ENCODE results near the gene DNAH6. TPM values are rescaled to one million over a fixed set of nuclear protein-coding genes. Genes with fewer than 3 reads are reported as not detected.

Gene DNAH6
- polyA plus RNA-seq, 1 donor (not counting 4 experiments of a cell fraction or from before 2014, with no cell fraction given): 0.05 TPM

DNA sequence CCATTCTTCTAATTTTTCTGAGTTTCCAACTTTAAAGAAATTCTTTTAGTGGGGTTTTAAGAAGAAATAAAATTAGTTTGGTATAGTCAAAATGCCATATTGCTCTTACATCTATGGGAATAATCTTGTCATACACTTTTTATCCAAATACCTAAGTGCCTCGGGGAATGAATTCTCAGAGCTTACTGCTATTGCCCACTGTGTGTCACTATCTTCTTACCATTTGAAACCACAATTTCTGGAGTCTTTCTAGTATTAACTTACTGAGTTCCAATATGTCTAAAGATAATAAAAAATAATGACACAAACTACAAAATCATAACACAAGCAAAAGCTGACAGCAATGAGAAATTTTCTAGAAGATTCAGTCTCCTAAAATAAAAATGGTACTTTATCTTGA is 23.7 kb upstream of the DNAH6 start:
- no peak overlapping the region for H3K4me3 ChIP-seq (ENCODE audit: control insufficient read depth in 2 of 3, extremely low read depth in 1 of 3, insufficient read depth in 2 of 3, low read depth in 1 of 3, low read length in 3 of 3)
- dilution Hi-C loops (cut with MboI; ENCODE audit: extremely low pct_ligation_motif_present, low sequenced_read_pairs): no loop called here
- H2AFZ ChIP-seq (ENCODE audit: control insufficient read depth, low read length): no peak overlapping the region
- peaks cover 6% of the 10 kb centered on the region for H3K4me1 ChIP-seq (ENCODE audit: control insufficient read depth, extremely low read depth, insufficient read depth, low read length)
- no peaks in the 10 kb centered on the region for H3K27me3 ChIP-seq (ENCODE audit: control insufficient read depth, extremely low read depth, insufficient read depth, low read length)
- no peaks in the 10 kb centered on the region for H3K9me3 ChIP-seq (ENCODE audit: control insufficient read depth, low read depth, low read length)
- H3K79me2 ChIP-seq (ENCODE audit: control insufficient read depth, insufficient read depth, low read length): no peaks in the 10 kb centered on the region
- TF ChIP-seq EZH2 (IDR thresholded peaks at IDR 0.05; ENCODE audit: low read length) (no peak), CTCF (optimal IDR thresholded peaks at IDR 0.05 in 1 of 3, IDR thresholded peaks at IDR 0.05 in 1 of 3, conservative IDR thresholded peaks at IDR 0.05 in 1 of 3; ENCODE audit: extremely low read depth in 1 of 3, insufficient read depth in 2 of 3, low read length in 3 of 3) (no peak)
- H3K9me1 ChIP-seq (ENCODE audit: control insufficient read depth, extremely low read depth, insufficient read depth, low read length): no peaks in the 10 kb centered on the region
- no peak overlapping the region for H3K27ac ChIP-seq (ENCODE audit: control insufficient read depth, insufficient read depth, low read length)
- no peaks in the 10 kb centered on the region for H3K36me3 ChIP-seq (ENCODE audit: control insufficient read depth in 2 of 2, extremely low read depth in 1 of 2, insufficient read depth in 2 of 2, low read length in 2 of 2)
- no peak for DNase-seq (ENCODE audit: low read depth, low spot score)
- FAIRE-seq: no peak
- no peak overlapping the region for H3K9ac ChIP-seq (ENCODE audit: control insufficient read depth, extremely low read depth, insufficient read depth, low read length)
- H3K4me2 ChIP-seq (ENCODE audit: control insufficient read depth, extremely low read depth, insufficient read depth, low read depth, low read length): no peak overlapping the region
- H4K20me1 ChIP-seq (ENCODE audit: control insufficient read depth, extremely low read depth, insufficient read depth, low read length): no peaks in the 10 kb centered on the region

DNA sequence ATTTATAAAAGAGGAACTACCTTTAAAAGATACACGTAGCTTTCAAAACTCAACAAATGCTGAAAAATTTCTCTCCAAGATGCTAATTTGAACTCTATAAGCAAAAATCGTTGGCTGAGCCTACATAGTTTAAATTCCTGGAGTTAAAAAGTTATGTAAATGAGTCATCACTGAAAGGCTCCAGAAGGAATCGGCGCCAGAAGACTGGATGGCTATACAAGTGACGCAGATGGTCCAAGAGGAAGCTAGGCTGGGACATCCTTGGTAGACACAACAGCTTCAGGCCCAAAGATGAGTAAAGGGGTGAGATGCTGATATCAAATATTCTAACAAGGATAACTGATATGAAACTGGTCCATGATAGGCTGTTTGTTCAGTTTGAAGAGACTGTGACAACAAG is 22.8 kb upstream of the DNAH6 start:
- TF ChIP-seq EZH2 (IDR thresholded peaks at IDR 0.05; ENCODE audit: low read length): no peak
- TF ChIP-seq CTCF (optimal IDR thresholded peaks at IDR 0.05 in 1 of 3, IDR thresholded peaks at IDR 0.05 in 1 of 3, conservative IDR thresholded peaks at IDR 0.05 in 1 of 3; ENCODE audit: extremely low read depth in 1 of 3, insufficient read depth in 2 of 3, low read length in 3 of 3): no peak
- H3K36me3 ChIP-seq (ENCODE audit: control insufficient read depth in 2 of 2, extremely low read depth in 1 of 2, insufficient read depth in 2 of 2, low read length in 2 of 2): no peaks in the 10 kb centered on the region
- no peak overlapping the region for H2AFZ ChIP-seq (ENCODE audit: control insufficient read depth, low read length)
- no peaks in the 10 kb centered on the region for H3K27me3 ChIP-seq (ENCODE audit: control insufficient read depth, extremely low read depth, insufficient read depth, low read length)
- H3K9me3 ChIP-seq (ENCODE audit: control insufficient read depth, low read depth, low read length): no peaks in the 10 kb centered on the region
- FAIRE-seq: no peak
- dilution Hi-C loops (cut with MboI; ENCODE audit: extremely low pct_ligation_motif_present, low sequenced_read_pairs): no loop called here
- no peak overlapping the region for H3K9ac ChIP-seq (ENCODE audit: control insufficient read depth, extremely low read depth, insufficient read depth, low read length)
- no peaks in the 10 kb centered on the region for H4K20me1 ChIP-seq (ENCODE audit: control insufficient read depth, extremely low read depth, insufficient read depth, low read length)
- H3K4me3 ChIP-seq (ENCODE audit: control insufficient read depth in 2 of 3, extremely low read depth in 1 of 3, insufficient read depth in 2 of 3, low read depth in 1 of 3, low read length in 3 of 3): no peak overlapping the region
- no peaks in the 10 kb centered on the region for H3K9me1 ChIP-seq (ENCODE audit: control insufficient read depth, extremely low read depth, insufficient read depth, low read length)
- no peak overlapping the region for H3K4me2 ChIP-seq (ENCODE audit: control insufficient read depth, extremely low read depth, insufficient read depth, low read depth, low read length)
- H3K79me2 ChIP-seq (ENCODE audit: control insufficient read depth, insufficient read depth, low read length): no peaks in the 10 kb centered on the region
- peaks cover 6% of the 10 kb centered on the region for H3K4me1 ChIP-seq (ENCODE audit: control insufficient read depth, extremely low read depth, insufficient read depth, low read length)
- no peak overlapping the region for H3K27ac ChIP-seq (ENCODE audit: control insufficient read depth, insufficient read depth, low read length)
- no peak for DNase-seq (ENCODE audit: low read depth, low spot score)
